ENCODE measurements around the gene SPN.

DNA sequence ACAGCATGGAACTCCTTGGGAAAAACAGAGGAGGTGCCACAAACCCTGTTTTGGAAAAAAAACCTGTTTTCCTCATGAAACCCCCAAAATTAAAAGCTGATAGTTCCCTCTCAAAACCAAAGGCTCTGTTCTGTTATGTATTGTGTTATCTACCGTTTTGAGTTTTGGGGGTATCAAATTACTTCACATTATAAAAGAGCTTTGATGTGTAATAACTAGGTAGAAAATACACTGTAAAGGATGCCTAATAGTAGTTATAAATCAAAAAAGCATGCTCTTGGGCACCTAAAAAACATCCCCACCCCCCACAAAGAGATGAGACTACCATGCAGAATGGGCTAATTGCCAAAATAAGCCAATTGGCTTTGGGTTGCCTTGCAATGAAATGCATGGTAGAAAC is 51.9 kb downstream of the SPN start:
- TF ChIP-seq CTCF (conservative IDR thresholded peaks at IDR 0.05; ENCODE audit: low read depth, low read length): no peak
- no peak for TF ChIP-seq EZH2 (IDR thresholded peaks at IDR 0.05; ENCODE audit: borderline replicate concordance, low read depth, low read length, poor library complexity, severe bottlenecking)

All from A673 (cell line).